Stimulated activated CD8-positive, alpha-beta memory T cell treated with anti-CD3 and anti-CD28 coated beads, Interleukin-15, amount 100 ng/mL, for 24 hours (primary cell): ENCODE data around the gene TRIM29.

Experiments
- DNase-seq: peaks from one replicate; pipeline ENCODE4 v3.0.0-alpha.2; 2020; ENCODE audit warnings: low read depth

Gene TRIM29

GRCh38 chr11:120139316-120140069 lies 1.6 kb upstream of the TRIM29 start:
- no peak for DNase-seq

- no peak for DNase-seq
These were observed 714 bp downstream of the TRIM29 start for GRCh38 chr11:120137187-120137610.

- no peak for DNase-seq
These were observed 1.6 kb downstream of the TRIM29 start for GRCh38 chr11:120136356-120136755.

- no peak for DNase-seq
These were observed 2.1 kb downstream of the TRIM29 start for GRCh38 chr11:120135838-120136237.

GRCh38 chr11:120134931-120135228 lies 3.0 kb downstream of the TRIM29 start:
- DNase-seq, result no peak

GRCh38 chr11:120134106-120134930 lies 3.6 kb downstream of the TRIM29 start:
- DNase-seq, result no peak

GRCh38 chr11:120133216-120134105 lies 4.5 kb downstream of the TRIM29 start:
- DNase-seq, result no peak

- DNase-seq, result no peak
These were observed 5.2 kb downstream of the TRIM29 start for GRCh38 chr11:120132645-120133185.

GRCh38 chr11:120131941-120132644 lies 5.8 kb downstream of the TRIM29 start:
- no peak for DNase-seq

- no peak for DNase-seq
These were observed 6.7 kb downstream of the TRIM29 start for GRCh38 chr11:120130991-120131760.

GRCh38 chr11:120130176-120130980 lies 7.5 kb downstream of the TRIM29 start:
- DNase-seq, result no peak

GRCh38 chr11:120129570-120129969 lies 8.3 kb downstream of the TRIM29 start:
- no peak for DNase-seq

GRCh38 chr11:120128392-120129119 lies 9.4 kb downstream of the TRIM29 start:
- DNase-seq, result no peak

GRCh38 chr11:120127236-120127635 lies 10.7 kb downstream of the TRIM29 start:
- no peak for DNase-seq

GRCh38 chr11:120126620-120127019 lies 11.3 kb downstream of the TRIM29 start:
- DNase-seq, result no peak

- DNase-seq, result no peak
These were observed 12.4 kb downstream of the TRIM29 start for GRCh38 chr11:120125509-120125908.

GRCh38 chr11:120125024-120125423 lies 12.9 kb downstream of the TRIM29 start:
- no peak for DNase-seq

- no peak for DNase-seq
These were observed 13.6 kb downstream of the TRIM29 start for GRCh38 chr11:120124355-120124754.

GRCh38 chr11:120123946-120124345 lies 14.0 kb downstream of the TRIM29 start:
- DNase-seq, result no peak
